Mesenchymal stem cell (in vitro differentiated cells and primary cell): Measurements from ENCODE around the gene RUSF1.
"Not testable (repeated sequence)": the region's sequence is repeated elsewhere in the genome, so short reads cannot be mapped to it uniquely, and the experiment has no call there.

ENCODE experiments used
- DNase-seq: peaks from one replicate; pipeline ENCODE4 v3.0.0-alpha.2; 2013
- H2AFZ ChIP-seq: one replicate; pipeline ENCODE4 v1.6.1; 2013; ENCODE audit warnings: low read depth, mild to moderate bottlenecking, control low read depth, inconsistent platforms, low read length, moderate library complexity
- H2AK5ac ChIP-seq: 2 replicates; pipeline ENCODE4 v1.6.1; 2013; ENCODE audit warnings: low read length, moderate library complexity, mild to moderate bottlenecking, inconsistent platforms; ENCODE audit not compliant: severe bottlenecking
- H2BK120ac ChIP-seq: one replicate; pipeline ENCODE4 v1.6.1; 2013; ENCODE audit warnings: low read depth, mild to moderate bottlenecking, inconsistent platforms, low read length, moderate library complexity
- H2BK12ac ChIP-seq, 2 experiments: one replicate each; pipeline ENCODE4 v1.6.1; 2013; ENCODE audit warnings: inconsistent platforms in 2 of 2, low read length in 2 of 2, mild to moderate bottlenecking in 2 of 2, moderate library complexity in 2 of 2, control low read depth in 1 of 2
- H2BK15ac ChIP-seq: one replicate; pipeline ENCODE4 v1.6.1; 2013; ENCODE audit warnings: mild to moderate bottlenecking, low read depth, inconsistent platforms; ENCODE audit not compliant: poor library complexity, severe bottlenecking
- H2BK5ac ChIP-seq: 2 replicates; pipeline ENCODE4 v1.6.1; 2013; ENCODE audit warnings: low read depth, mild to moderate bottlenecking, low read length, control low read depth, inconsistent platforms; ENCODE audit not compliant: poor library complexity, severe bottlenecking
- H3K14ac ChIP-seq, 2 experiments: one replicate each; pipeline ENCODE4 v1.6.1; 2013; ENCODE audit warnings: inconsistent platforms in 2 of 2, low read length in 2 of 2, control low read depth in 1 of 2, mild to moderate bottlenecking in 1 of 2, moderate library complexity in 1 of 2
- H3K18ac ChIP-seq, 2 experiments: one replicate each; pipeline ENCODE4 v1.6.1; 2013; ENCODE audit warnings: inconsistent platforms in 2 of 2, low read length in 2 of 2, control low read depth in 1 of 2, low read depth in 1 of 2, mild to moderate bottlenecking in 1 of 2
- H3K23ac ChIP-seq, 2 experiments: one replicate each; pipeline ENCODE4 v1.6.1; 2013; ENCODE audit warnings: inconsistent platforms in 2 of 2, low read length in 2 of 2, mild to moderate bottlenecking in 2 of 2, moderate library complexity in 2 of 2, control low read depth in 1 of 2
- H3K27ac ChIP-seq: 2 replicates; pipeline ENCODE4 v1.5.1; 2013; ENCODE audit warnings: mild to moderate bottlenecking, moderate library complexity, low read length, control low read depth, inconsistent platforms; ENCODE audit not compliant: poor library complexity, severe bottlenecking
- H3K27me3 ChIP-seq, 2 experiments: 2 replicates each; pipeline versions ENCODE4 v1.6.1 to v1.7.0; 2013; ENCODE audit warnings: low read length in 2 of 2, mild to moderate bottlenecking in 2 of 2, moderate library complexity in 2 of 2, control low read depth in 1 of 2, inconsistent platforms in 1 of 2; ENCODE audit not compliant: control insufficient read depth in 1 of 2, insufficient read depth in 1 of 2
- H3K36me3 ChIP-seq, 2 experiments: 2 replicates each; pipeline versions ENCODE4 v1.6.1 to v1.7.0; 2013; ENCODE audit warnings: low read length in 2 of 2, control low read depth in 1 of 2, inconsistent platforms in 1 of 2, low read depth in 1 of 2, mild to moderate bottlenecking in 1 of 2; ENCODE audit not compliant: insufficient read depth in 2 of 2, control insufficient read depth in 1 of 2
- H3K4ac ChIP-seq, 2 experiments: one replicate each; pipeline ENCODE4 v1.6.1; 2013; ENCODE audit warnings: inconsistent platforms in 2 of 2, low read length in 2 of 2, mild to moderate bottlenecking in 2 of 2, moderate library complexity in 2 of 2, control low read depth in 1 of 2, low read depth in 1 of 2
- H3K4me1 ChIP-seq: 2 replicates; pipeline ENCODE4 v1.6.1; 2013; ENCODE audit warnings: low read depth, low read length, control low read depth; ENCODE audit not compliant: control insufficient read depth, insufficient read depth
- H3K4me2 ChIP-seq: 2 replicates; pipeline ENCODE4 v1.6.1; 2013; ENCODE audit warnings: low read length, mild to moderate bottlenecking, inconsistent platforms; ENCODE audit not compliant: poor library complexity, severe bottlenecking
- H3K4me3 ChIP-seq, 2 experiments: 2 replicates each; pipeline versions ENCODE4 v1.5.1 to v1.7.0; 2013; ENCODE audit warnings: low read length in 2 of 2, mild to moderate bottlenecking in 2 of 2, control low read depth in 1 of 2, low read depth in 1 of 2; ENCODE audit not compliant: insufficient read depth in 1 of 2
- H3K79me1 ChIP-seq: replicated peaks from 2 replicates; pipeline ENCODE4 v1.6.1; 2013; ENCODE audit warnings: mild to moderate bottlenecking, control low read depth, low read length, inconsistent platforms; ENCODE audit not compliant: poor library complexity, severe bottlenecking
- H3K9ac ChIP-seq: 2 replicates; pipeline ENCODE4 v1.7.0; 2013; ENCODE audit warnings: mild to moderate bottlenecking, low read length, moderate library complexity
- H3K9me3 ChIP-seq: 2 replicates; pipeline ENCODE4 v1.7.0; 2013; ENCODE audit warnings: mild to moderate bottlenecking, low read length; ENCODE audit not compliant: control insufficient read depth
- H4K8ac ChIP-seq: one replicate; pipeline ENCODE4 v1.6.1; 2013; ENCODE audit warnings: inconsistent platforms, mild to moderate bottlenecking, low read length, moderate library complexity
- H4K91ac ChIP-seq: one replicate; pipeline ENCODE4 v1.6.1; 2013; ENCODE audit warnings: mild to moderate bottlenecking, low read length, inconsistent platforms
- WGBS: methylation state at CpG from one replicate; pipeline ENCODE4 v1.1.7; 2013; ENCODE audit warnings: mixed read lengths; 5-methylcytosine and 5-hydroxymethylcytosine counted together

Gene RUSF1

DNA sequence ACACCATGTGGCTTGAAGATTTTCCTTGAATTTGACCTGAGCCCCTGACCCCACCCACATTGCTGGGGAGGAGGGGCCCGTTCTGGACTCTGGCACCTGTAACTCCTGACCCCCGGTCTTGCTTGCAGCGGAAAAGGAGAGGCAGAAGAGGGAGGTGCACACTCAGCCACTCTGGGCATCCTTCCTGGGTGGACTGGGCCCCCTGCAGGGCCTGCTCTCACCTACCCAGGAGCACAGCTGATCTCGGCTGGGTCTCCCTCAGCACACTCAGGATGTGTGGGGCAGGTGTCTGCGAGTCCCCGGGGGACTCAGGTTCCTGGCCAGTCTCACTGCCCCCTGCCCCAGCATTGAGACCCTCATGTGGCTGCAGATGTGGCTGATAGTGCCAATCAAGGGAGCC lies 15.6 kb upstream of the RUSF1 start:
- H2BK12ac ChIP-seq, H4K8ac ChIP-seq, H2BK5ac ChIP-seq, H2BK120ac ChIP-seq, H2BK15ac ChIP-seq, H3K4me2 ChIP-seq, H2AK5ac ChIP-seq, H3K79me1 ChIP-seq, H3K4me3 ChIP-seq, H3K18ac ChIP-seq, H3K9me3 ChIP-seq, H4K91ac ChIP-seq, H2AFZ ChIP-seq, H3K14ac ChIP-seq, H3K23ac ChIP-seq, DNase-seq, H3K4ac ChIP-seq, H3K36me3 ChIP-seq, H3K9ac ChIP-seq, H3K4me1 ChIP-seq, H3K27ac ChIP-seq: not testable (repeated sequence)
- no CpG with 5 or more reads among the region's 6 CpGs for WGBS
- peaks cover 14 to 15% of the 10 kb centered on the region in 2 experiments for H3K27me3 ChIP-seq

DNA sequence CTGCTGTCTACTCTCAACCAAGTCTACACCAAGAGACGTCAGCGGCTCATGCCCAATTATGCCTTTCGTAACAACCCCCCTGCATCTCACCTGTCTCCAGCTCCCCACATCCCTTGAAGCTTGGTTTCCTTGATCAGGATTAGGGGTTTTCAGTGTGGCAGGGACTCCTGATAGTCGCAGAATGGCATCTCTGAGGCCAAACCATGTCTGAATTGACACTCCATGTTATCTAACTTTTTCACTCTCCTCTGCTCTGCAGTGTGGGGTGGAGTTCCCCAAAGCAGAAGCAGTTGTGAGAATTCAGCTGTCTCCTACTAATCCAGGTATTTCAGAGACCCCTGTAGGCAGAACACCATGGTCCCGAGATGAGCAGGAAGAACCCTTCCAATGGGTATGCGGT lies 13.9 kb upstream of the RUSF1 start:
- Histone ChIP-seq H3K4ac (no peak overlapping the region), H2AK5ac (no peak overlapping the region), H3K79me1 (no peaks in the 10 kb centered on the region), H3K4me1 (no peaks in the 10 kb centered on the region), H3K9ac (no peak overlapping the region), H2BK12ac (no peak overlapping the region), H3K27ac (no peak overlapping the region), H3K18ac (no peak overlapping the region), H3K27me3 (peaks cover 0 to 2% of the 10 kb centered on the region in 2 experiments), H2BK120ac (no peak overlapping the region), H3K4me2 (no peak overlapping the region), H3K9me3 (no peaks in the 10 kb centered on the region), H3K23ac (no peak overlapping the region), H2BK15ac (no peak overlapping the region), H3K4me3 (no peak overlapping the region), H2BK5ac (no peak overlapping the region), H3K36me3 (no peaks in the 10 kb centered on the region), H4K8ac (no peak overlapping the region), H4K91ac (no peak overlapping the region), H2AFZ (no peak overlapping the region), H3K14ac (no peak overlapping the region)
- no peak for DNase-seq
- 87% methylated on average over 3 of the region's 6 CpGs for WGBS

DNA sequence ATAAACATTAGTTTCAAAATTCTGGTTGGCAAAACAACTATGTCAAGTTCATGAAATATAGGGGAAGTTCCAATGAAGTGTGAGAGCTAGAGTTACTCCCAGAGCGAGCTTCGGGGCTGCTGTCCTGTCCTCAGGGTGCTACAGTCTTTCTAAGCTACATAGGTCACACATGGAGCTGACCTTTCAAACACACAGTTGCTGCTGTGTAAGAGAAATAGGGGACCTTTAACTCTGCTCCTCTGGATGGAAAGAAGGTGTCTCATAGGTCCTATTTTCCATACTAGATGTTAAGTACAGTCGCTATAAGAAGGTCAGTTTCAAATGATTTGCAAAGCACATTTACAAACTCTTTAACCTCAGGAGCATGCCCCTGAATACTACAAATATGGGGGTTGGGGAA lies 13.2 kb upstream of the RUSF1 start:
- no peak overlapping the region for H3K18ac ChIP-seq
- no peak overlapping the region for H2BK12ac ChIP-seq
- no peak overlapping the region for H3K27ac ChIP-seq
- H3K4ac ChIP-seq = no peak overlapping the region
- H3K9me3 ChIP-seq = no peaks in the 10 kb centered on the region
- no peaks in the 10 kb centered on the region for H3K4me1 ChIP-seq
- no peaks in the 10 kb centered on the region for H3K79me1 ChIP-seq
- no peak overlapping the region for H2AK5ac ChIP-seq
- H3K36me3 ChIP-seq = no peaks in the 10 kb centered on the region
- no peak overlapping the region for H2BK15ac ChIP-seq
- no peak overlapping the region for H3K4me3 ChIP-seq
- WGBS = 90% methylated on average over 2 of the region's 3 CpGs
- no peak overlapping the region for H4K91ac ChIP-seq
- no peak for DNase-seq
- H2BK5ac ChIP-seq = no peak overlapping the region
- no peak overlapping the region for H2BK120ac ChIP-seq
- no peak overlapping the region for H2AFZ ChIP-seq
- no peak overlapping the region for H4K8ac ChIP-seq
- H3K14ac ChIP-seq = no peak overlapping the region
- H3K23ac ChIP-seq = no peak overlapping the region
- no peak overlapping the region for H3K4me2 ChIP-seq
- no peak overlapping the region for H3K9ac ChIP-seq
- H3K27me3 ChIP-seq = peaks cover 0 to 2% of the 10 kb centered on the region in 2 experiments

DNA sequence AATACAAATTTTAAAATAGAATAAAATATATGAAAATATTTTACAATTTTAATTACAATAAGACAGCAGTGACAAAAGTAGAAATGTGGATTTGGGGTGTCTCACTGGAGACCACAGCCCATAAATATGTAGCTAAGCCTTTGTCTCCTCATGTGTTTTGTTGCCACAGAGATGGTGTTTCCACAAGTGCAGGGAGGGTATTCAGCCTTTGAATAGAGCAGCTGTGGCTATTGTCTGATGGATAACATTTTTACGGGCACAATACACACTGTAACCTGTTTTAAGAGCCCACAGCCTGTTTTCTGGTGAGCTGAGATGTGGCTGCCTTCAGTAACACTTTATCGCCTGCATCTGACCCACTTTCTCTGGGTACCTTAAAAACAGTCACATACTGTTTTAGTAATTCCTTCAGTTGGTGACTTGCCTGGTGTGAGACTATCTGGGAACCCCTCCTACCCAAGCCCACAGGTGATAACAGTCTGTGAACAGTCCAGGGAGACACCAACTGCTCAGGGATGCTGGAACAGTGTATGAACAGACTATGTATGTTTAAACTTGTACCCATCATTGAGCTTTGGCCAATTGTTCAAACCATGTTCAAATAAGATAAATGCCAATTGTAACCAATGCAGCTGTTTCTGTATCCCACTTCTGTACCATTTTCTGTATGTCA lies 11.7 kb upstream of the RUSF1 start:
- Histone ChIP-seq H3K14ac (no peak overlapping the region), H2AK5ac (no peak overlapping the region), H3K79me1 (no peaks in the 10 kb centered on the region), H2AFZ (no peak overlapping the region), H2BK120ac (no peak overlapping the region), H4K91ac (no peak overlapping the region), H3K27me3 (peaks cover 0 to 2% of the 10 kb centered on the region in 2 experiments), H3K4me1 (no peaks in the 10 kb centered on the region), H4K8ac (no peak overlapping the region), H3K36me3 (no peaks in the 10 kb centered on the region), H2BK15ac (no peak overlapping the region), H2BK12ac (no peak overlapping the region), H3K27ac (no peak overlapping the region), H3K4me2 (no peak overlapping the region), H3K9me3 (no peaks in the 10 kb centered on the region), H3K4me3 (no peak overlapping the region), H3K4ac (no peak overlapping the region), H3K18ac (no peak overlapping the region), H2BK5ac (no peak overlapping the region), H3K23ac (no peak overlapping the region), H3K9ac (no peak overlapping the region)
- no peak for DNase-seq
- WGBS = 83% methylated on average over 2 of the region's 2 CpGs
